ENCODE data around the gene CBX7. TPM values are rescaled to one million over a fixed set of nuclear protein-coding genes. Genes with fewer than 3 reads are reported as not detected.

The CBX7 gene
- total and polyA plus RNA-seq, 2 donors (not counting 3 experiments of a cell fraction or from before 2014, with no cell fraction given), result 3.4 to 7.1 TPM

DNA sequence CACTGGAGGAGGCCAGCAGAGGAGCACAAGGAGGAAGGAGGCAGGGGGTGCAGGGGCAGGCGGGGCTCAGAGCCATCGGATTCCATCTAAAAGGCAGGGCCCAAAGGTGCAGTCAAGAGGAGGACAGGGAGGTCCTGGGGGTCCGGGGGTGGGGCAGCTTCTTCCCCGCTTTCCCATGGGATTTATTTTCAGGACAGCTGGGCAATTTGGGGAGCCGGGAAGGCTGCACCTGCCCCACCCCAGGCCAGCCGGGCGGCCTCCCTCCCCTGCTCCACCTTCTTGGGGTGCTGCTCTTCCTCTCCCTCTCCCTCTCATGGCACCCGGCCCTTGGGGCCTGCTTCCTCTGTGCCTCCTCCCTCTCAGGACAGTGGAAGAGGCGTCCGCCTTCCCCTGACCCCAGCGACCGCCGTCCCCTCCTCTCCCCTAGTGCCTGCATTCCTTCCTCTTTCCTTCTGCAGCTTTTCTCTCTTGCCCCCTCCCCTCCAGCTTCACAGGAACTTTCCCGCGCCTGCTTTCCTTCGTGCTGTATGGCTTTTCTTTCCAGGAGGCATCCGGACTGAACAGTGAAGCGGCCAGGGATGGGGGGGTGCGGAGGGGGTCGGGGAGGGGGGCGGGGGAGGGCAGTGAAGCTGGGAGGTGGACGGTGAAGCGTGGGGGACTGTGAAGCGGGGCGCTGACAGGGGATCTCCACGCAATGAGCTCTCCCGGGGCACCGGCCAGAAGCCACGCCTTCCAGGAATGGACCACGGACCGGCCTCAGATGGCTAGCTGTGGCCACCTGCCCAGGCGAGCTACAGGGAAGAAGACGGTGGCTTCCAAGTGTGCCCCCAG, 28.5 kb downstream of the CBX7 start:
- Histone ChIP-seq H3K4me3 (replicated peaks in 1 of 3; ENCODE audit: insufficient read depth in 1 of 3, low read depth in 1 of 3, low read length in 3 of 3) (no peak overlapping the region), H3K9me3 (replicated peaks; ENCODE audit: control insufficient read depth, insufficient read depth, low read length) (no peaks in the 10 kb centered on the region), H3K79me2 (ENCODE audit: control insufficient read depth, insufficient read depth, low read length) (no peaks in the 10 kb centered on the region), H3K27ac (ENCODE audit: insufficient read depth, low read depth, low read length) (no peak overlapping the region), H3K9ac (replicated peaks; ENCODE audit: extremely low read depth, insufficient read depth, low read length) (no peak overlapping the region), H3K4me1 (ENCODE audit: control insufficient read depth, extremely low read depth, insufficient read depth, low read length) (no peaks in the 10 kb centered on the region), H3K36me3 (ENCODE audit: control insufficient read depth in 2 of 2, extremely low read depth in 1 of 2, insufficient read depth in 2 of 2, low read length in 2 of 2) (no peaks in the 10 kb centered on the region), H4K20me1 (replicated peaks; ENCODE audit: control insufficient read depth, extremely low read depth, insufficient read depth, low read length) (no peaks in the 10 kb centered on the region), H3K9me1 (replicated peaks; ENCODE audit: control insufficient read depth, extremely low read depth, insufficient read depth, low read length) (no peaks in the 10 kb centered on the region), H3K4me2 (ENCODE audit: insufficient read depth, low read length) (no peak overlapping the region), H2AFZ (ENCODE audit: low read depth, low read length) (peak overlapping the region; percentile 29), H3K27me3 (ENCODE audit: control insufficient read depth in 2 of 2, insufficient read depth in 2 of 2, low read length in 2 of 2) (peaks cover 3 to 4% of the 10 kb centered on the region in 2 experiments)
- dilution Hi-C loops (cut with MboI; ENCODE audit: extremely low pct_ligation_motif_present, low sequenced_read_pairs) (no loop called here), intact Hi-C loops (cut with micrococcal nuclease) (loop anchor here (2.0 kb wide), 1 partner anchor 253 kb away; no protein-coding TSS in a partner anchor)
- TF ChIP-seq, protein P1, sequence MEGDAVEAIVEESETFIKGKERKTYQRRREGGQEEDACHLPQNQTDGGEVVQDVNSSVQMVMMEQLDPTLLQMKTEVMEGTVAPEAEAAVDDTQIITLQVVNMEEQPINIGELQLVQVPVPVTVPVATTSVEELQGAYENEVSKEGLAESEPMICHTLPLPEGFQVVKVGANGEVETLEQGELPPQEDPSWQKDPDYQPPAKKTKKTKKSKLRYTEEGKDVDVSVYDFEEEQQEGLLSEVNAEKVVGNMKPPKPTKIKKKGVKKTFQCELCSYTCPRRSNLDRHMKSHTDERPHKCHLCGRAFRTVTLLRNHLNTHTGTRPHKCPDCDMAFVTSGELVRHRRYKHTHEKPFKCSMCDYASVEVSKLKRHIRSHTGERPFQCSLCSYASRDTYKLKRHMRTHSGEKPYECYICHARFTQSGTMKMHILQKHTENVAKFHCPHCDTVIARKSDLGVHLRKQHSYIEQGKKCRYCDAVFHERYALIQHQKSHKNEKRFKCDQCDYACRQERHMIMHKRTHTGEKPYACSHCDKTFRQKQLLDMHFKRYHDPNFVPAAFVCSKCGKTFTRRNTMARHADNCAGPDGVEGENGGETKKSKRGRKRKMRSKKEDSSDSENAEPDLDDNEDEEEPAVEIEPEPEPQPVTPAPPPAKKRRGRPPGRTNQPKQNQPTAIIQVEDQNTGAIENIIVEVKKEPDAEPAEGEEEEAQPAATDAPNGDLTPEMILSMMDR (IDR thresholded peaks at IDR 0.05; ENCODE audit: extremely low read depth in 1 of 2, insufficient read depth in 1 of 2, low read depth in 1 of 2, low read length in 2 of 2), result no peak
- TF ChIP-seq FOS (IDR thresholded peaks at IDR 0.05; ENCODE audit: borderline replicate concordance, insufficient read depth, low read length) (no peak), POLR2A (IDR thresholded peaks at IDR 0.05; ENCODE audit: low read depth, low read length) (no peak), GATA2 (IDR thresholded peaks at IDR 0.05; ENCODE audit: insufficient read depth, insufficient read length, low read depth, low read length) (no peak), POLR2AphosphoS5 (IDR thresholded peaks at IDR 0.05; ENCODE audit: insufficient read depth, low read depth, low read length) (no peak), MYC (IDR thresholded peaks at IDR 0.05; ENCODE audit: low read depth, low read length) (no peak), EZH2 (IDR thresholded peaks at IDR 0.05; ENCODE audit: borderline replicate concordance, low read depth, low read length, severe bottlenecking) (no peak), JUN (IDR thresholded peaks at IDR 0.05; ENCODE audit: borderline replicate concordance, insufficient read depth, insufficient read length, low read depth) (no peak)
- TF ChIP-seq, protein P2, sequence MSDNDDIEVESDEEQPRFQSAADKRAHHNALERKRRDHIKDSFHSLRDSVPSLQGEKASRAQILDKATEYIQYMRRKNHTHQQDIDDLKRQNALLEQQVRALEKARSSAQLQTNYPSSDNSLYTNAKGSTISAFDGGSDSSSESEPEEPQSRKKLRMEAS (IDR thresholded peaks at IDR 0.05; ENCODE audit: insufficient read depth, insufficient read length), result no peak
- ChIA-PET CTCF (interaction anchor here (0.5 to 4.3 kb wide), 7 partner anchors 12 to 355 kb away, joined by 3 to 87 read pairs (median 3); no protein-coding TSS in a partner anchor), POLR2A (no interaction called here)
- no TSS peak for BruUV-seq (replicated peaks)
- no peak for FAIRE-seq
- no peak for DNase-seq (ENCODE audit: low read depth, low spot score)

All from endothelial cell of umbilical vein (primary cell).